ENCODE measurements around the gene NANOS2.
A peak's percentile ranks its signal among the peaks of the same experiment; 100 is the strongest.

Gene NANOS2

GRCh38 chr19:45955905-45956608 lies 41.5 kb upstream of the NANOS2 start:
- H3K4me3 ChIP-seq (ENCODE audit: low read depth, low read length) = no peak overlapping the region
- TF ChIP-seq CTCF (IDR thresholded peaks at IDR 0.05; ENCODE audit: borderline replicate concordance, insufficient read depth, low read depth, low read length) = no peak

DNA sequence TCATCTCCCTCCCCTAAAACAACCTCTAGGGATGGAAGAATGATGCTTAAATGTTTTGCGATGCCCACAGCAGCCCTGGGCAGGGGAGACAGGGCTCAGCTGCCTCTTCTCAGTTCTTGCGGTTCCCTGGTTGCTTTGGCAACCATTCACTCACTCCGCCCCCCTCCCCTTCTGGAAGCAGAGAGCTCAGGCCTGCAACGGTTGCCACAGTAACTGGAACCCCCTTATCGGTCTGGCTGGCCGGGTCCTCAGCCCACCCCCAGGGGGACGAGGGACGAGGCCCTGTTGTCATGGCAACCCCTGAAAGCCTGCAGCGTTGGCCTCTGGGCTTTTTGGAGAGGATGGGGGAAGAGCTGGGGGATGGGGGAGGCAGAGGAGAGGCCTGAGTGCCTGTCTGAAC lies 39.6 kb upstream of the NANOS2 start:
- H3K4me3 ChIP-seq (ENCODE audit: low read depth, low read length) = no peak overlapping the region
- TF ChIP-seq CTCF (IDR thresholded peaks at IDR 0.05; ENCODE audit: borderline replicate concordance, insufficient read depth, low read depth, low read length) = no peak

DNA sequence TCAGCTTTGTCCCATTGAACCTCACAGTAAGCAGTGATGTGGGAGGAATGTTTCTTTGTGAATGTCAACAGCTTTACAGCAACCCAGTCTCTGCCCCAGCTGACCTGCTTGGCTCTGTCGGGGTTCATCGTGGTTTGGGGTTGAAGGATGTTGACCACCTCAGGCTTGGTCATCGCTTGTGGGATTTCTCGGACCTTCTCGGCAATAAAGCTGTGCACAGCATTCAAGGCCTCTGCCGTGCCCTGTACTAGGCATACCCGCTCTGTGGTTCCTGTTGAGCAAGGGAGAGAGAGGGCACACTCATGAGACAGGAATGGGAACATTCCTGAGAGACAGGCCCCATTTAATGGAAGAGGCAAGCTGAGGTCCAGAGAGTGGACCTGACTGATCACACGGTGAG lies 39.1 kb upstream of the NANOS2 start:
- no peak overlapping the region for H3K4me3 ChIP-seq (ENCODE audit: low read depth, low read length)
- TF ChIP-seq CTCF (IDR thresholded peaks at IDR 0.05; ENCODE audit: borderline replicate concordance, insufficient read depth, low read depth, low read length) = no peak

DNA sequence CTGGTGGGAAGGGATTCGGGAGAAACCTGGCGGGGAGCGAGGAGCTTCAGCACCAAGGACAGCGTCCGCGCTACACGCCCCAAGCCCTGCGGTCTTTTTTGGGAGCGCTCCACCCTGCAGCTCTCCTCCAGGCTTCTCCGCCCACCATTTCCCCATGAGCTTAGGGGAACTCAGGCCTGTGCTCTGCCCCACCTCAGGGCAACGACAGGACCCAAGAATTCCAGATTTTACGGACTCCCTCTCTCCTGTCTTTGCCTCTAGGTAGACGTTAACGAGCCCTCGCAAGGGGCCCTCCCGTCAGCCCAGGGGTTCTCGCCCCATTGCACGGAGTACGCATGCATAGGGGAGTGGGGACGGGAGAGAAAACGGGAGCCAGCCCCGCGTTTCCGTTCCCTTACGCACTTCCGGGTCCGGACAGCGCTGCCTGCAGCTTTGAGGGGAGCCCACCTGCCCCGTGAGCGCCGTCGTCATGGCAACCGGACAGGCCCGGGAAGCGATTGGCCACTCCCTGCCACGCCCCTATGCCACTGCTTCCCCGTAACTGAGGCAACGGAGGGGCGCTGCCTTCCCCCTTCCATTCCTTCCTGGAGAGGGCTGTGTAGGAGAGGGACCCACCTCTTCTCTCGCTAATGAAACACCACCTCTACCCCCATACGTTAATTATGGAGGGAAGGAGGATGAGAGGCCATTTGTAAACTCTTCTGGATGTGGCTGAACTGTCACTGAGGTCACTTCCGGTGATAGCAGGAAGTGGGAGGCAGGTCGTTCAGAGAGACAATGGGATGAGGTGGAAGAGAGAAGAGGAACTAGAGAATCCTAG lies 38.3 kb upstream of the NANOS2 start:
- no peak for TF ChIP-seq CTCF (IDR thresholded peaks at IDR 0.05; ENCODE audit: borderline replicate concordance, insufficient read depth, low read depth, low read length)
- H3K4me3 ChIP-seq (ENCODE audit: low read depth, low read length) = peak overlapping the region; percentile 34

DNA sequence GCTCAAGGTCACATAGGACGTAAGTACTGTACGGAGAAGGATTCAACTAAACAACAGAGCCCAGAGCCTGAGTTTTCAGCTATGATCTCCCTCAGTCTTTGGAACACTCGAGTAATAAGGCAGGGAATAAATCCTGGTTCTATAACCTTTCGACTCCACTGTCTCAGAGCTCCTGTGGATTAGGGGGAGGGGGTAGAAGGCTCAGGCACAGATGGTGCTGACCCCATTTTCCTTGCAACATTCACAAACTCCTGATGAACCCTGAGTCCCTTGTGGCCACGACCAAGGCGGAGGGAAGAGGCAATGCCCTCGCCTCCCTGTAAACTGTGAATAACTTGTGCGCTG lies 37.7 kb upstream of the NANOS2 start:
- TF ChIP-seq CTCF (IDR thresholded peaks at IDR 0.05; ENCODE audit: borderline replicate concordance, insufficient read depth, low read depth, low read length) = no peak
- H3K4me3 ChIP-seq (ENCODE audit: low read depth, low read length) = no peak overlapping the region

DNA sequence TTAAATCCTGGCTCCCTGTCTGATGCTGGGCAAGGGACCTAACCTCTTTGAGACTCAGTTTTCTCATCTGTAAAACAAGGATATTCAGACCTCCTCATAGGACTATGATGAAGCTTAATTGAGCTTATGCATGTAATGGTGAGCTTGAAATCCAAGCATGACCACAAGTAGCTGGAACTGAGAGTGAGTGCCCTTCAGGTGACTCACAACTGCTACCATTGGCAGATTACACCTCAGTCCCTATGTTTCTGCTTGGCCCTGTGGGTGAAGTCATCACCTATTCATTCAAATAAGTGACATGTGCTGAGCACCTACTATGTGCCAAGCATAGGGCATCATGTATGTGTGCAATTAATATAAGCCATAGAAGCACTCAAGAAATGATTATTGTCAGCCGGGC lies 33.3 kb upstream of the NANOS2 start:
- no peak overlapping the region for H3K4me3 ChIP-seq (ENCODE audit: low read depth, low read length)

More for the DNA sequence above, 33.3 kb upstream of the NANOS2 start:
- TF ChIP-seq CTCF (IDR thresholded peaks at IDR 0.05; ENCODE audit: borderline replicate concordance, insufficient read depth, low read depth, low read length) = no peak
